ENCODE results near the gene REST.

REST gene

DNA sequence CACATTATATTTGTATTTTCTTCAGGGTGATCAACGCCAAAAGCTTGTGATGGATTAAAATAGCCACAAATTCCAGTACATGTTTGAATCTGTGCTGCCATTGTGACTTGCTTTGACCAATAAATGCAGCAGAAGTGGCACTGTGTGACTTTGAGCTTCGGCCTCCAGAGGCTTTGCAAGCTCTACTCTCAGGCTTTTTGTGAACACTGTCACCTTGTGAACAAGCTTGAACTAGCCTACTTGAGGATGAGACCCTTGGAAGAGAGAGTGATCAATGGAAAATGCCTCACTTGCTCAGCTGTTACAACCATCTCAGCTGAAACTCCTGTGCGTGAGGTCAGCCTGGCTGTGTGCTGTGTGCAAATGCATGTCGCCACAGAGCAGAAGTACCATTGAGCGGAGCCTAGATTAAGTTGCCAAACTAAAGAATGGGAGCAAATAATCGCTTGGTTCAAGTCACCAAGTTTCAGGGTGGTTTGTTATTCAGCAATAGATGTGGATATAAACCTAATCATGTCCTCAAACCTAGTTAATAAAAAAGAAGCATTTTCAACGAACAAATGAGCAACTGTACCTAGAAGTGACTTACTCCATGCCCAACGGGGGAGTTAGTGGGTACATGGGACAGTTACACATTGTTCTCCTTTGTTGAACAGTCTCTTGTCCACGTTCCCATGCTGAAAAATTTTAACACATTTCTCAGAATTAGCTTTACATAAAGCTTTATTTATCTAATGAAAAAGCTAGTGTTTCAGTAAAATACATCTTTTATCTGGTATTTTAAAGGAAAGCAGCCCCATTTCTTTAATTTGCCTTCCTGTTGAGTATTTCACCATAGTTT is 46.2 kb downstream of the REST start:
- H2BK12ac ChIP-seq (ENCODE audit: low read length) = no peak overlapping the region
- H4K91ac ChIP-seq (ENCODE audit: low read depth, low read length) = no peak overlapping the region
- no peak overlapping the region for H3K23ac ChIP-seq (ENCODE audit: low read length)
- no peak for DNase-seq
- no peak overlapping the region for H2AK5ac ChIP-seq (ENCODE audit: low read length)
- H2BK120ac ChIP-seq (ENCODE audit: insufficient read depth, low read length, poor library complexity) = no peak overlapping the region
- no peak overlapping the region for H3K9ac ChIP-seq (ENCODE audit: low read length)
- H3K27me3 ChIP-seq (ENCODE audit: insufficient read depth, low read length) = no peaks in the 10 kb centered on the region
- WGBS (ENCODE audit: extremely low coverage, insufficient coverage, insufficient read length) = no CpG with 5 or more reads among the region's 9 CpGs
- H3K4me3 ChIP-seq (ENCODE audit: low read depth, low read length) = no peak overlapping the region
- no peaks in the 10 kb centered on the region for H3K9me3 ChIP-seq (ENCODE audit: insufficient read depth, low read depth, low read length)
- no peaks in the 10 kb centered on the region for H3K36me3 ChIP-seq (ENCODE audit: control insufficient read depth in 1 of 2, insufficient read depth in 2 of 2, low read length in 2 of 2)
- no peak overlapping the region for H3K27ac ChIP-seq (ENCODE audit: low read depth, low read length)
- no peaks in the 10 kb centered on the region for H3K79me2 ChIP-seq (ENCODE audit: control insufficient read depth, insufficient read depth, low read length, poor library complexity)
- no peak overlapping the region for H3K14ac ChIP-seq (ENCODE audit: low read length)
- no peak overlapping the region for H4K12ac ChIP-seq (ENCODE audit: low read depth, low read length)
- no peak overlapping the region for H2AFZ ChIP-seq (ENCODE audit: insufficient read depth, low read length, poor library complexity)
- no peak overlapping the region for H3K4me2 ChIP-seq (ENCODE audit: low read length)
- H3K4me1 ChIP-seq (ENCODE audit: control insufficient read depth in 1 of 2, insufficient read depth in 2 of 2, low read length in 2 of 2) = no peaks in the 10 kb centered on the region
- H2BK5ac ChIP-seq (ENCODE audit: low read depth, low read length, poor library complexity) = no peak overlapping the region
- no peak overlapping the region for H4K8ac ChIP-seq (ENCODE audit: low read depth, low read length)
- H3K79me1 ChIP-seq (ENCODE audit: low read length) = no peaks in the 10 kb centered on the region
- H3K18ac ChIP-seq (ENCODE audit: low read length) = no peak overlapping the region
- H3K4ac ChIP-seq (ENCODE audit: low read depth, low read length) = no peak overlapping the region

DNA sequence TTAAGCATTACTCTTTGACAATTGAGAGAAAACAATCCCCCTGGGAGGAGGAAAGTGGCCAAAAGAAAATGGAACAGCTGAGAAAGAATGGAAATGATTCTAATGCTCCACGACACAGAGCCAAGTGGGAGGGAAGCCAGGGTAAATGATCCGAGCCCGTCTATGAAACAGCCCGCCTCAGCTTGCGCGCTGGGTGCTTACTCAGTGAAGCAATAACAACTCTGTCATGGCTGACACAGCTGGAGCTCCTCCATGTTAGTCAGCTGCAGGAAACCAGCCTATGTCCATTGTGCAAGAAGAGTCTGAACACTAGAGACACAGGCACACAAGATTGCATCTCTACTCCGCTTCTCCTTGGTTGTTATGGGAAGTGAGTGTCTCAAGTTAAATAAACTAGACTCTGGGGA is 50.4 kb downstream of the REST start:
- H3K9ac ChIP-seq (ENCODE audit: low read length) = no peak overlapping the region
- H3K18ac ChIP-seq (ENCODE audit: low read length) = no peak overlapping the region
- no peak overlapping the region for H2AFZ ChIP-seq (ENCODE audit: insufficient read depth, low read length, poor library complexity)
- no peak overlapping the region for H3K27ac ChIP-seq (ENCODE audit: low read depth, low read length)
- DNase-seq = peak; percentile 59 to 70
- no peaks in the 10 kb centered on the region for H3K27me3 ChIP-seq (ENCODE audit: insufficient read depth, low read length)
- no peaks in the 10 kb centered on the region for H3K4me1 ChIP-seq (ENCODE audit: control insufficient read depth in 1 of 2, insufficient read depth in 2 of 2, low read length in 2 of 2)
- no peak overlapping the region for H3K4me3 ChIP-seq (ENCODE audit: low read depth, low read length)
- H3K4ac ChIP-seq (ENCODE audit: low read depth, low read length) = no peak overlapping the region
- WGBS (ENCODE audit: extremely low coverage, insufficient coverage, insufficient read length) = no CpG with 5 or more reads among the region's 7 CpGs
- H2BK120ac ChIP-seq (ENCODE audit: insufficient read depth, low read length, poor library complexity) = no peak overlapping the region
- H3K23ac ChIP-seq (ENCODE audit: low read length) = no peak overlapping the region
- H2AK5ac ChIP-seq (ENCODE audit: low read length) = no peak overlapping the region
- H4K8ac ChIP-seq (ENCODE audit: low read depth, low read length) = no peak overlapping the region
- no peak overlapping the region for H2BK5ac ChIP-seq (ENCODE audit: low read depth, low read length, poor library complexity)
- no peak overlapping the region for H4K12ac ChIP-seq (ENCODE audit: low read depth, low read length)
- H3K79me1 ChIP-seq (ENCODE audit: low read length) = no peaks in the 10 kb centered on the region
- no peak overlapping the region for H3K4me2 ChIP-seq (ENCODE audit: low read length)
- H3K79me2 ChIP-seq (ENCODE audit: control insufficient read depth, insufficient read depth, low read length, poor library complexity) = no peaks in the 10 kb centered on the region
- H3K14ac ChIP-seq (ENCODE audit: low read length) = no peak overlapping the region
- no peaks in the 10 kb centered on the region for H3K9me3 ChIP-seq (ENCODE audit: insufficient read depth, low read depth, low read length)
- H3K36me3 ChIP-seq (ENCODE audit: control insufficient read depth in 1 of 2, insufficient read depth in 2 of 2, low read length in 2 of 2) = peaks cover 2 to 7% of the 10 kb centered on the region in 2 experiments
- H4K91ac ChIP-seq (ENCODE audit: low read depth, low read length) = no peak overlapping the region
- H2BK12ac ChIP-seq (ENCODE audit: low read length) = no peak overlapping the region

DNA sequence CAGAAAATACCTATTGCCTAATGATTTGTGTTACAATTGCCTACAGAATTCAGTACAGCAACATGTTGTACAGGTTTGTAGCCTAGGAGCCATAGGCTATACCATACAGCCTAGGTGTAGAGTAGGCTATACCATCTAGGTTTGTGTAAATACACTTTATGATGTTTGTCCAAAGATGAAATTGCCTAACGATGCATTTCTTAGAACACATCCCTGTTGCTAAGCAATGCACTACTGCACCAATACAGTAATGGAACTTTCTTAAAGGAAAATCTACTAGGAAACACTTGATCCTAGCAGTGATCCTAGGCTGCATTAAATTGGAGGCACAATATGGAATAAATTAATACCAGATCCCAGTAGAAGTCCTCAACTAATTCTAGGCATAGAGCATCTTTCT is 51.4 kb downstream of the REST start:
- H3K79me1 ChIP-seq (ENCODE audit: low read length) = no peaks in the 10 kb centered on the region
- H3K4me3 ChIP-seq (ENCODE audit: low read depth, low read length) = no peak overlapping the region
- H2BK12ac ChIP-seq (ENCODE audit: low read length) = no peak overlapping the region
- H3K18ac ChIP-seq (ENCODE audit: low read length) = no peak overlapping the region
- no peak overlapping the region for H4K12ac ChIP-seq (ENCODE audit: low read depth, low read length)
- H3K27me3 ChIP-seq (ENCODE audit: insufficient read depth, low read length) = no peaks in the 10 kb centered on the region
- no peaks in the 10 kb centered on the region for H3K9me3 ChIP-seq (ENCODE audit: insufficient read depth, low read depth, low read length)
- no peak overlapping the region for H3K14ac ChIP-seq (ENCODE audit: low read length)
- no peak for DNase-seq
- no peak overlapping the region for H2BK120ac ChIP-seq (ENCODE audit: insufficient read depth, low read length, poor library complexity)
- H4K91ac ChIP-seq (ENCODE audit: low read depth, low read length) = no peak overlapping the region
- no peak overlapping the region for H3K23ac ChIP-seq (ENCODE audit: low read length)
- no peak overlapping the region for H3K27ac ChIP-seq (ENCODE audit: low read depth, low read length)
- H3K9ac ChIP-seq (ENCODE audit: low read length) = no peak overlapping the region
- H4K8ac ChIP-seq (ENCODE audit: low read depth, low read length) = no peak overlapping the region
- no peak overlapping the region for H3K4ac ChIP-seq (ENCODE audit: low read depth, low read length)
- peaks cover 8 to 11% of the 10 kb centered on the region in 2 experiments for H3K36me3 ChIP-seq (ENCODE audit: control insufficient read depth in 1 of 2, insufficient read depth in 2 of 2, low read length in 2 of 2)
- H3K4me1 ChIP-seq (ENCODE audit: control insufficient read depth in 1 of 2, insufficient read depth in 2 of 2, low read length in 2 of 2) = no peaks in the 10 kb centered on the region
- WGBS (ENCODE audit: extremely low coverage, insufficient coverage, insufficient read length) = no CpG with 5 or more reads among the region's 1 CpG
- no peak overlapping the region for H2BK5ac ChIP-seq (ENCODE audit: low read depth, low read length, poor library complexity)
- no peak overlapping the region for H3K4me2 ChIP-seq (ENCODE audit: low read length)
- no peaks in the 10 kb centered on the region for H3K79me2 ChIP-seq (ENCODE audit: control insufficient read depth, insufficient read depth, low read length, poor library complexity)
- no peak overlapping the region for H2AK5ac ChIP-seq (ENCODE audit: low read length)
- no peak overlapping the region for H2AFZ ChIP-seq (ENCODE audit: insufficient read depth, low read length, poor library complexity)

DNA sequence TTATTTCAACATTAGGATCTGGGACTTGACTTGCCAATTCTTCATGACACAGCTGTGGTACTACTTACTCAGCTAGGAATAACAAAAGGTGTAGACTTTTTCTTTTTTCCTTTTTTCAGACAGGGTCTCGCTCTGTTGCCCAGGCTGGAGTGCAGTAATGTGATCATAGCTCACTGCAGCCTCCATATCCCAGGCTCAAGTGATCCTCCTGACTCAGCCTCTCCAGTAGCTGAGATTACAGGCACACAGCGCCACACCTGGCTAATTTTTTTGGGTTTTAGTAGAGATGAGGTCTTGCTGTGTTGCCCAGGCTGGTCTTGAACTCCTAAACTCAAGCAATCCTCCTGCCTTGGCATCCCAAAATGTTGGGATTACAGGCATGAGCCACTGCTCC is 53.4 kb downstream of the REST start:
- Histone ChIP-seq H2BK12ac (ENCODE audit: low read length) (no peak overlapping the region), H2BK5ac (ENCODE audit: low read depth, low read length, poor library complexity) (no peak overlapping the region), H3K27me3 (ENCODE audit: insufficient read depth, low read length) (no peaks in the 10 kb centered on the region), H3K27ac (ENCODE audit: low read depth, low read length) (no peak overlapping the region), H3K14ac (ENCODE audit: low read length) (no peak overlapping the region), H3K23ac (ENCODE audit: low read length) (no peak overlapping the region), H3K4ac (ENCODE audit: low read depth, low read length) (no peak overlapping the region), H3K79me1 (ENCODE audit: low read length) (no peaks in the 10 kb centered on the region), H3K79me2 (ENCODE audit: control insufficient read depth, insufficient read depth, low read length, poor library complexity) (no peaks in the 10 kb centered on the region), H3K18ac (ENCODE audit: low read length) (no peak overlapping the region), H3K4me2 (ENCODE audit: low read length) (no peak overlapping the region), H4K12ac (ENCODE audit: low read depth, low read length) (no peak overlapping the region), H3K4me3 (ENCODE audit: low read depth, low read length) (no peak overlapping the region), H3K9me3 (ENCODE audit: insufficient read depth, low read depth, low read length) (no peaks in the 10 kb centered on the region), H2AFZ (ENCODE audit: insufficient read depth, low read length, poor library complexity) (no peak overlapping the region), H2BK120ac (ENCODE audit: insufficient read depth, low read length, poor library complexity) (no peak overlapping the region), H3K9ac (ENCODE audit: low read length) (no peak overlapping the region), H3K36me3 (ENCODE audit: control insufficient read depth in 1 of 2, insufficient read depth in 2 of 2, low read length in 2 of 2) (peaks cover 11 to 16% of the 10 kb centered on the region in 2 experiments), H4K91ac (ENCODE audit: low read depth, low read length) (no peak overlapping the region), H4K8ac (ENCODE audit: low read depth, low read length) (no peak overlapping the region), H3K4me1 (ENCODE audit: control insufficient read depth in 1 of 2, insufficient read depth in 2 of 2, low read length in 2 of 2) (no peaks in the 10 kb centered on the region), H2AK5ac (ENCODE audit: low read length) (no peak overlapping the region)
- no peak for DNase-seq
- no CpG with 5 or more reads among the region's 2 CpGs for WGBS (ENCODE audit: extremely low coverage, insufficient coverage, insufficient read length)

Data from trophoblast cell (in vitro differentiated cells and primary cell).